Measurements from ENCODE around the gene FOXN4. TPM values are rescaled to one million over a fixed set of nuclear protein-coding genes. Genes with fewer than 3 reads are reported as not detected.

FOXN4 gene
- total and polyA plus RNA-seq, 2 donors (not counting 1 experiment from before 2014, with no cell fraction given) = not detected

DNA sequence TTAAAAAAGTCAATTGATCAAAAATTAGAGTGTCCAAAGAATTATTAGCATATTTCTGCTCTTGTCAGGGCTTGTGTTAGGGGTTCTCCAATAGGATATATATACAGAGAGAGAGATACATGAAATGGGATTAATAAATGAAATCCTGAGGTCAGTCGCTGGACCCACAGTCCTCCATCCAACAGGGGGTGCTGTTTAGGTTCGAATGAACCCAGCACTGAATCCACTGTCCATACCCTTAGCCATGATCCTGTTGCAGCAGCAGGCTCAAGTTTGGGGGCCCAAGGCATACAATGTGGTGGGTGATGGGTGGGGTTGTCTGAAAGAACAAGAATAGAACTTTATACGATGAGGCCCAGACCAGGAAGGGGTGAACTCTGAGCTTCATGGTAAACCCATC lies 37.8 kb upstream of the FOXN4 start:
- Histone ChIP-seq H3K4me3 (replicated peaks in 1 of 4; ENCODE audit: control extremely low read depth in 1 of 4, insufficient read depth in 1 of 4, low read depth in 3 of 4, low read length in 4 of 4) (no peak overlapping the region), H3K27ac (ENCODE audit: insufficient read depth, low read length) (no peak overlapping the region), H2AFZ (ENCODE audit: low read length) (no peak overlapping the region), H3K4me1 (ENCODE audit: control insufficient read depth, extremely low read depth, insufficient read depth, low read length) (no peaks in the 10 kb centered on the region), H4K20me1 (ENCODE audit: control insufficient read depth, extremely low read depth, insufficient read depth, low read length) (no peaks in the 10 kb centered on the region), H3K9me3 (ENCODE audit: control insufficient read depth, insufficient read depth, low read depth, low read length) (no peaks in the 10 kb centered on the region), H3K79me2 (ENCODE audit: control insufficient read depth, insufficient read depth, low read length) (no peaks in the 10 kb centered on the region), H3K9ac (ENCODE audit: insufficient read depth, low read length) (no peak overlapping the region), H3K4me2 (ENCODE audit: extremely low read depth, insufficient read depth, low read length) (no peak overlapping the region), H3K27me3 (ENCODE audit: control insufficient read depth, insufficient read depth, low read length) (no peaks in the 10 kb centered on the region), H3K36me3 (ENCODE audit: control insufficient read depth, insufficient read depth, low read length) (no peaks in the 10 kb centered on the region)
- TF ChIP-seq EZH2 (IDR thresholded peaks at IDR 0.05; ENCODE audit: low read length, missing control alignments) = no peak
- TF ChIP-seq, protein P1, sequence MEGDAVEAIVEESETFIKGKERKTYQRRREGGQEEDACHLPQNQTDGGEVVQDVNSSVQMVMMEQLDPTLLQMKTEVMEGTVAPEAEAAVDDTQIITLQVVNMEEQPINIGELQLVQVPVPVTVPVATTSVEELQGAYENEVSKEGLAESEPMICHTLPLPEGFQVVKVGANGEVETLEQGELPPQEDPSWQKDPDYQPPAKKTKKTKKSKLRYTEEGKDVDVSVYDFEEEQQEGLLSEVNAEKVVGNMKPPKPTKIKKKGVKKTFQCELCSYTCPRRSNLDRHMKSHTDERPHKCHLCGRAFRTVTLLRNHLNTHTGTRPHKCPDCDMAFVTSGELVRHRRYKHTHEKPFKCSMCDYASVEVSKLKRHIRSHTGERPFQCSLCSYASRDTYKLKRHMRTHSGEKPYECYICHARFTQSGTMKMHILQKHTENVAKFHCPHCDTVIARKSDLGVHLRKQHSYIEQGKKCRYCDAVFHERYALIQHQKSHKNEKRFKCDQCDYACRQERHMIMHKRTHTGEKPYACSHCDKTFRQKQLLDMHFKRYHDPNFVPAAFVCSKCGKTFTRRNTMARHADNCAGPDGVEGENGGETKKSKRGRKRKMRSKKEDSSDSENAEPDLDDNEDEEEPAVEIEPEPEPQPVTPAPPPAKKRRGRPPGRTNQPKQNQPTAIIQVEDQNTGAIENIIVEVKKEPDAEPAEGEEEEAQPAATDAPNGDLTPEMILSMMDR (conservative IDR thresholded peaks at IDR 0.05 in 1 of 2, IDR thresholded peaks at IDR 0.05 in 1 of 2; ENCODE audit: low read depth in 1 of 2, low read length in 2 of 2) = no peak
- DNase-seq (ENCODE audit: low read depth in 2 of 2) = no peak

DNA sequence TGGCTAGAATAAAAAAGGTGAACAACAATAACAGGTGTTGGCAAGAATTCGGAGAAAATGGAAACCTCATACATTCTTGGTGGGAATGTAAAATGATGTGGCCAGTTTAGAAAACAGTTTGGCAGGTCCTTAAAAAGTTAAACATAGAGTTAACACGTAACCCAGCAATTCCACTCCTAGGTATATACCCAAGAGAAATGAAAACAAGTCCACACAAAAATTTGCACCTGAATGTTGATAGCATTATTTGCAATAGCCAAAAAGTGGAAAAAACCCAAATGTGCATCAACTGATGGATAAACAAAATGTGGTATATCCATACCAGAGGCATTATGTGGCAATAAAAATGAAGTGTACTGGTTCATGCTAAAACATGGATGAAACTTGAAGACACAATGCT lies 36.3 kb upstream of the FOXN4 start:
- Histone ChIP-seq H3K9me3 (ENCODE audit: control insufficient read depth, insufficient read depth, low read depth, low read length) (no peaks in the 10 kb centered on the region), H3K27me3 (ENCODE audit: control insufficient read depth, insufficient read depth, low read length) (no peaks in the 10 kb centered on the region), H3K36me3 (ENCODE audit: control insufficient read depth, insufficient read depth, low read length) (no peaks in the 10 kb centered on the region), H3K27ac (ENCODE audit: insufficient read depth, low read length) (no peak overlapping the region), H3K4me2 (ENCODE audit: extremely low read depth, insufficient read depth, low read length) (no peak overlapping the region), H4K20me1 (ENCODE audit: control insufficient read depth, extremely low read depth, insufficient read depth, low read length) (no peaks in the 10 kb centered on the region), H2AFZ (ENCODE audit: low read length) (no peak overlapping the region), H3K4me3 (replicated peaks in 1 of 4; ENCODE audit: control extremely low read depth in 1 of 4, insufficient read depth in 1 of 4, low read depth in 3 of 4, low read length in 4 of 4) (no peak overlapping the region), H3K9ac (ENCODE audit: insufficient read depth, low read length) (no peak overlapping the region), H3K79me2 (ENCODE audit: control insufficient read depth, insufficient read depth, low read length) (no peaks in the 10 kb centered on the region), H3K4me1 (ENCODE audit: control insufficient read depth, extremely low read depth, insufficient read depth, low read length) (no peaks in the 10 kb centered on the region)
- no peak for DNase-seq (ENCODE audit: low read depth in 2 of 2)
- TF ChIP-seq EZH2 (IDR thresholded peaks at IDR 0.05; ENCODE audit: low read length, missing control alignments) = no peak
- TF ChIP-seq, protein P1 (conservative IDR thresholded peaks at IDR 0.05 in 1 of 2, IDR thresholded peaks at IDR 0.05 in 1 of 2; ENCODE audit: low read depth in 1 of 2, low read length in 2 of 2) = no peak

DNA sequence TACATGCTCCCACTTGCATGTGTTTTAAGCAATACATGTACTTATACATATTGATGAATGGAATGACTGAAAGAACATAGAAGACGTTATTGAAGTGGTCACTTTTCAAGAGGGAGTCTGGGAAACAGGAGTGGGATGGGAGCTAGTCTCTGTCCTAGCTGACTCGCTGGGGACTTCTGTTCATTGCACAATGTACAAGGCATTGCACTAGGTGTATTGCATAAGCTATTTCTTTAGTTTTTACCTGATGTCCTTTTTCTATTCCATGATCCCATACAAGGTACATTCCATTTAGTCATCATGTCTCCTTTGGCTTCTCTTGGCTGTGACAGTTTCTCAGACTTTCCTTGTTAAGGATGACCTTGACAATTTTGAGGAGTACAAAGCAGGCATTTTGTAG lies 34.6 kb upstream of the FOXN4 start:
- H3K79me2 ChIP-seq (ENCODE audit: control insufficient read depth, insufficient read depth, low read length) = no peaks in the 10 kb centered on the region
- H3K4me1 ChIP-seq (ENCODE audit: control insufficient read depth, extremely low read depth, insufficient read depth, low read length) = no peaks in the 10 kb centered on the region
- H3K9me3 ChIP-seq (ENCODE audit: control insufficient read depth, insufficient read depth, low read depth, low read length) = no peaks in the 10 kb centered on the region
- no peak overlapping the region for H3K27ac ChIP-seq (ENCODE audit: insufficient read depth, low read length)
- H4K20me1 ChIP-seq (ENCODE audit: control insufficient read depth, extremely low read depth, insufficient read depth, low read length) = no peaks in the 10 kb centered on the region
- H3K27me3 ChIP-seq (ENCODE audit: control insufficient read depth, insufficient read depth, low read length) = no peaks in the 10 kb centered on the region
- no peak overlapping the region for H3K4me2 ChIP-seq (ENCODE audit: extremely low read depth, insufficient read depth, low read length)
- TF ChIP-seq EZH2 (IDR thresholded peaks at IDR 0.05; ENCODE audit: low read length, missing control alignments) = no peak
- TF ChIP-seq, protein P1 (conservative IDR thresholded peaks at IDR 0.05 in 1 of 2, IDR thresholded peaks at IDR 0.05 in 1 of 2; ENCODE audit: low read depth in 1 of 2, low read length in 2 of 2) = no peak
- no peaks in the 10 kb centered on the region for H3K36me3 ChIP-seq (ENCODE audit: control insufficient read depth, insufficient read depth, low read length)
- no peak overlapping the region for H3K4me3 ChIP-seq (replicated peaks in 1 of 4; ENCODE audit: control extremely low read depth in 1 of 4, insufficient read depth in 1 of 4, low read depth in 3 of 4, low read length in 4 of 4)
- no peak overlapping the region for H2AFZ ChIP-seq (ENCODE audit: low read length)
- no peak for DNase-seq (ENCODE audit: low read depth in 2 of 2)
- no peak overlapping the region for H3K9ac ChIP-seq (ENCODE audit: insufficient read depth, low read length)

Data from fibroblast of lung (primary cell).